ENCODE results near the gene UBE2D1.

DNA sequence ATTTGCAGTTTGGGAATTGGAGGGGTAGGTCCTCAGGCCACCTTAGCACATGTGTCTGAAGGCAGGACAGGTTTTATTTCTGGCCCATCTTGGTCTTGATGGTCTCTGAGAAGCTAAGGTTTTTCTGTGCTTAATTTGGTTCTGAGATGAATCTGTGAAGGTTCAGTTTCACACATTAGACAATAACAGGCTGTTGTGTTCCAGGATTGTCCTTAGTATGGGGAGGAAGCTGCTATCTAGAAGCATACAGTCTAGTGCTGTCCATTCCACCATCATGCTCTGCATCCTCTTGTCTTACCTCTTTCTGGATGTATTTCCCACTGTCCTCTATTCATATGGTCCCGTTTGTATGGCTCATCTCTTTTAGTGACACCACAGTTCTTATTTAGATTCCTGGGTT is 7.1 kb downstream of the UBE2D1 start:
- TF ChIP-seq, protein P1, sequence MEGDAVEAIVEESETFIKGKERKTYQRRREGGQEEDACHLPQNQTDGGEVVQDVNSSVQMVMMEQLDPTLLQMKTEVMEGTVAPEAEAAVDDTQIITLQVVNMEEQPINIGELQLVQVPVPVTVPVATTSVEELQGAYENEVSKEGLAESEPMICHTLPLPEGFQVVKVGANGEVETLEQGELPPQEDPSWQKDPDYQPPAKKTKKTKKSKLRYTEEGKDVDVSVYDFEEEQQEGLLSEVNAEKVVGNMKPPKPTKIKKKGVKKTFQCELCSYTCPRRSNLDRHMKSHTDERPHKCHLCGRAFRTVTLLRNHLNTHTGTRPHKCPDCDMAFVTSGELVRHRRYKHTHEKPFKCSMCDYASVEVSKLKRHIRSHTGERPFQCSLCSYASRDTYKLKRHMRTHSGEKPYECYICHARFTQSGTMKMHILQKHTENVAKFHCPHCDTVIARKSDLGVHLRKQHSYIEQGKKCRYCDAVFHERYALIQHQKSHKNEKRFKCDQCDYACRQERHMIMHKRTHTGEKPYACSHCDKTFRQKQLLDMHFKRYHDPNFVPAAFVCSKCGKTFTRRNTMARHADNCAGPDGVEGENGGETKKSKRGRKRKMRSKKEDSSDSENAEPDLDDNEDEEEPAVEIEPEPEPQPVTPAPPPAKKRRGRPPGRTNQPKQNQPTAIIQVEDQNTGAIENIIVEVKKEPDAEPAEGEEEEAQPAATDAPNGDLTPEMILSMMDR (IDR thresholded peaks at IDR 0.05; ENCODE audit: low read depth, low read length, poor library complexity, severe bottlenecking), result no peak
- TF ChIP-seq EZH2phosphoT487 (IDR thresholded peaks at IDR 0.05; ENCODE audit: borderline replicate concordance, low read length), result no peak
